ENCODE results near the gene FLVCR1. TPM values are rescaled to one million over a fixed set of nuclear protein-coding genes. Genes with fewer than 3 reads are reported as not detected.

The FLVCR1 gene
- total RNA-seq, 6 donors from 2014 or later, result 5.2 to 9.4 (median 8.3) TPM

DNA sequence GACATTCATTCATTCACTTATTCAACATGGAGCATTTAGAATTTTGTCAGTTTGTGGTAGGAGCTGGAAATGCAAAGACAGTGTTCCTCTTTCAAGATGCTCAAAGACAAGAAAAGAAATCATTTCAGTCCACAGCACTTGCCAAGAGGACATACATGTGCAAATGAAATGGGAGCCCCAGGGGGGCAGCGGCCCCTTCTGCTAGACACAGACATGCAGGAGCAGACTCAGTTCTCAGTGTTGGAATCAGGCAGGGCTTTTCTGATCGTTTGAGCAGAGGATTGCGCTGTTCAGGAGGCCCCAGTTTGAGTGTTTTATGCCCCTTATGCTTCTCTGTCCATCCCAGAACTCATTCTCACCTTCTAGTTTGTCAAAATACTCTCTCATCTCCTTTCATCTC lies 56.7 kb downstream of the FLVCR1 start:
- DNase-seq (no peak), ATAC-seq (ENCODE audit: low FRiP score in 2 of 2) (no peak)
- no peak overlapping the region for H3K27ac ChIP-seq
- peaks cover 0 to 12% (median 2%) of the 10 kb centered on the region in 4 donors for H3K4me1 ChIP-seq
- TF ChIP-seq, protein P1, sequence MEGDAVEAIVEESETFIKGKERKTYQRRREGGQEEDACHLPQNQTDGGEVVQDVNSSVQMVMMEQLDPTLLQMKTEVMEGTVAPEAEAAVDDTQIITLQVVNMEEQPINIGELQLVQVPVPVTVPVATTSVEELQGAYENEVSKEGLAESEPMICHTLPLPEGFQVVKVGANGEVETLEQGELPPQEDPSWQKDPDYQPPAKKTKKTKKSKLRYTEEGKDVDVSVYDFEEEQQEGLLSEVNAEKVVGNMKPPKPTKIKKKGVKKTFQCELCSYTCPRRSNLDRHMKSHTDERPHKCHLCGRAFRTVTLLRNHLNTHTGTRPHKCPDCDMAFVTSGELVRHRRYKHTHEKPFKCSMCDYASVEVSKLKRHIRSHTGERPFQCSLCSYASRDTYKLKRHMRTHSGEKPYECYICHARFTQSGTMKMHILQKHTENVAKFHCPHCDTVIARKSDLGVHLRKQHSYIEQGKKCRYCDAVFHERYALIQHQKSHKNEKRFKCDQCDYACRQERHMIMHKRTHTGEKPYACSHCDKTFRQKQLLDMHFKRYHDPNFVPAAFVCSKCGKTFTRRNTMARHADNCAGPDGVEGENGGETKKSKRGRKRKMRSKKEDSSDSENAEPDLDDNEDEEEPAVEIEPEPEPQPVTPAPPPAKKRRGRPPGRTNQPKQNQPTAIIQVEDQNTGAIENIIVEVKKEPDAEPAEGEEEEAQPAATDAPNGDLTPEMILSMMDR (IDR thresholded peaks at IDR 0.05), result no peak
- TF ChIP-seq EP300 (IDR thresholded peaks at IDR 0.05) (no peak), POLR2AphosphoS5 (IDR thresholded peaks at IDR 0.05) (no peak), POLR2A (IDR thresholded peaks at IDR 0.05) (no peak)
- no peaks in the 10 kb centered on the region for H3K36me3 ChIP-seq
- H3K27me3 ChIP-seq, result no peaks in the 10 kb centered on the region
- no peak overlapping the region for H3K4me3 ChIP-seq
- no peaks in the 10 kb centered on the region for H3K9me3 ChIP-seq
- 60 to 82% methylated on average over 3 of the region's 3 CpGs for WGBS, 2 donors

DNA sequence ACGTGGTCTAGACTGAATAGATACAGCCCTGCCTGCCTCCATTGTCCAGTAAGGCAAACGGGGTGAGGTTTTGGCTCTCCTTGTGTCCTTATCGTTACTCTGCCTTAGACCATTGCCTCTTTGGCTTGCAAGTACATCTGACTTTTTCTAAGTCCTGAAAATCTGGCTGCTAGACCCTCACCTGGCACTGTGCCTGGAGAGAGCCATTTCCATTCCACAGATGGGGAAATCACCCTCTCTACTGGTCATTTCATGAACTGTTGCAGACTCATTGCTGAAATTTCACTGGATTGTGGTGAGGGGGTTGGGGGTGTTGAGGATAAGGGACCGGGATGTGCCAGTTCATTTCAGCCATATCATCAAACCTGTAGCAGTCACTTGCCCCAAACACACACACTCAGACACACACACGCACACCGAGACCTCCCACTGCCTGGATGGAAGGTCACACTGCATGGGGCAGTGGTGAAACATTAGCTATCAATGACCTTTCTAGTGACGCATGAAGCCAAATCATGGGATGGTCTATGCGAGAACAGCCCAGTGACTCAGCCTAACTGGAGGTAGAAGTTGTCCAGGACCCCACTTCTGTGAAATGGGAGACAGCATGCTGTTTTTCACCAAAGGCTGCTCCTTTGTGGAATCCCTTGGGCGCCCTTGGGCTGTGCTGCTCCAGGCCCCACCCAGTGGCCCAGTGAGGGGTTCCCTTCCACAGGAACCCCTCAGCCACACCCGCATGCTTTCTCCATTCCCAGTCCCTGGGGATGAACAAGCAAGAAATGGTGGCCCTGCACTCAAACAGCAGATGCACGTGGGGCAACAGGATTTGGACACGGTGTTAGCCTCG lies 57.4 kb downstream of the FLVCR1 start:
- no peaks in the 10 kb centered on the region for H3K27me3 ChIP-seq
- H3K36me3 ChIP-seq, result no peaks in the 10 kb centered on the region
- 78 to 83% methylated on average over 13 of the region's 13 CpGs for WGBS, 2 donors
- peaks cover 0 to 12% (median 2%) of the 10 kb centered on the region in 4 donors for H3K4me1 ChIP-seq
- no peak for TF ChIP-seq POLR2AphosphoS5 (IDR thresholded peaks at IDR 0.05)
- TF ChIP-seq, protein P1 (IDR thresholded peaks at IDR 0.05), result peak in 1 of 6 experiments; percentile 24
- no peak for TF ChIP-seq EP300 (IDR thresholded peaks at IDR 0.05)
- H3K27ac ChIP-seq, result no peak overlapping the region
- no peaks in the 10 kb centered on the region for H3K9me3 ChIP-seq
- H3K4me3 ChIP-seq, result no peak overlapping the region
- DNase-seq (no peak), ATAC-seq (ENCODE audit: low FRiP score in 2 of 2) (peak; percentile 55 to 75)

DNA sequence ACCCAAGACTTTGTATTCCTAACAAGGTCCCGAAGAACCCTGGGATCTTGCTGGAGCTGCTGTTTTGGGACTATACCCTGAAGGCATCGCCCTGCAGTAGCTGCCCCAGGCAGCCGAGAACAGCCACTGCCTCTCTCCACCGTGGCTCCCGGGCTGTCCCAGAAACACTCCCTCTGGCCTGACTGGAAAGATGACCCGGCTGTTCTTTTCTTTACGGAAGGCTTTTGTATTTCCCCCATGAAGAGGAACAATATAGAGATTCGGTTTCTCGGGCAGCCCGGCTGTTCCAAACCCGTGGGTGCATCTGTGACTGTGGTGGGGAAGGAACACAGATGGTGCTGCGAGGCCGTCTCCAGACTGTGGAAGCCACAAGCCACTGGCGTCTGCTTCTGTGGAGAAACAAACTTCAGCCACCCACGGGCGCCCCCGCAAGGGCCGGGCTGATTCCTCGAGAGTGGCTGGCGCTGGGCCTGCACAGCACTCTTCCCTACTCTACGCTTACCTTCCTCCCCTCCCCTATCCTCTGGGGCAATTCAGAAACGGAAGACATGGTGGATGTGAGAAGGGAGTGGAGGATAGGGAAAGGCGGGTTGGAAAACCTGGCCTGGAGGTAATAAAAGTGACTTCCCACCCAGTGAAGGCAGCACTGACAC lies 58.5 kb downstream of the FLVCR1 start:
- TF ChIP-seq POLR2A (IDR thresholded peaks at IDR 0.05), result no peak
- TF ChIP-seq EP300 (IDR thresholded peaks at IDR 0.05), result no peak
- TF ChIP-seq, protein P1 (IDR thresholded peaks at IDR 0.05), result no peak
- no peak for TF ChIP-seq POLR2AphosphoS5 (IDR thresholded peaks at IDR 0.05)
- Histone ChIP-seq H3K27me3 (no peaks in the 10 kb centered on the region), H3K27ac (peak overlapping the region in 1 of 4 donors; percentile 35), H3K36me3 (no peaks in the 10 kb centered on the region), H3K9me3 (no peaks in the 10 kb centered on the region), H3K4me3 (peak overlapping the region in 2 of 4 donors; percentile 9 to 18), H3K4me1 (peaks cover 0 to 12% (median 2%) of the 10 kb centered on the region in 4 donors)
- DNase-seq (peak; percentile 32 to 90), ATAC-seq (ENCODE audit: low FRiP score in 2 of 2) (peak; percentile 77 to 83)
- WGBS, 2 donors, result 18 to 21% methylated on average over 10 to 23 of the region's 23 CpGs

DNA sequence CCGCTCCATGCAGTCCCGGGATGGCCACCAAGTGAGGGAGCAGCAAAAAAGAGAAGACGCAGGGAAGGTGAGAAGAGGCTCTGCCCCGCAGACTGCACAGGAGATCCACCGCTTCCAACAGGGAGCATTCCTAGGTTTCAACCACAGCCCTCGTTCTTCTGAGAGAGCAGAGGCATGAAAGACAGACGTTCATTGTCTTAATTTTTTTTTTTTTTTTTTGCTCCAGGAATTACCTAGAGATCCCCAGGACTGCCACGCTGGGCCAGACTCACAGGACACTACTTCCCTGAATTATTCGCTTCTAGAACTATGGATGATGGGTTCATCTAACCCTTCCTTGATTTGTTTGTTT lies 59.0 kb downstream of the FLVCR1 start:
- H3K27me3 ChIP-seq, result no peaks in the 10 kb centered on the region
- peaks cover 0 to 12% (median 2%) of the 10 kb centered on the region in 4 donors for H3K4me1 ChIP-seq
- no peak for TF ChIP-seq POLR2A (IDR thresholded peaks at IDR 0.05)
- TF ChIP-seq, protein P1 (IDR thresholded peaks at IDR 0.05), result no peak
- TF ChIP-seq POLR2AphosphoS5 (IDR thresholded peaks at IDR 0.05), result no peak
- no peak for TF ChIP-seq EP300 (IDR thresholded peaks at IDR 0.05)
- 75 to 80% methylated on average over 9 of the region's 9 CpGs for WGBS, 2 donors
- DNase-seq (no peak), ATAC-seq (ENCODE audit: low FRiP score in 2 of 2) (no peak)
- peak overlapping the region in 1 of 4 donors; percentile 18 for H3K4me3 ChIP-seq
- H3K9me3 ChIP-seq, result no peaks in the 10 kb centered on the region
- no peaks in the 10 kb centered on the region for H3K36me3 ChIP-seq
- no peak overlapping the region for H3K27ac ChIP-seq

All from upper lobe of left lung (tissue), 6 donors.